Cardiac muscle cell (in vitro differentiated cells and primary cell): ENCODE measurements around the gene SND1. TPM values are rescaled to one million over a fixed set of nuclear protein-coding genes. Genes with fewer than 3 reads are reported as not detected.

Experiments
- DNase-seq, 2 donors: peaks; one replicate each; pipeline versions ENCODE4 v3.0.0 to v3.0.0-alpha.2; 2010 to 2017; ENCODE audit warnings: low read depth in 1 of 2, low spot score in 1 of 2
- H3K27ac ChIP-seq: fragments of 200-600 bp; sonication (generic); 2 replicates; pipeline ENCODE4 v1.5.1; 2016
- H3K27me3 ChIP-seq: fragments of 200-600 bp; sonication (generic); 2 replicates; pipeline ENCODE4 v1.6.0; 2016; ENCODE audit warnings: control low read depth
- H3K36me3 ChIP-seq: fragments of 200-600 bp; sonication (generic); 2 replicates; pipeline ENCODE4 v1.5.1; 2016; ENCODE audit warnings: control low read depth
- H3K4me1 ChIP-seq: fragments of 200-600 bp; sonication (generic); 2 replicates; pipeline ENCODE4 v1.8.1; 2017; ENCODE audit warnings: low read depth, mild to moderate bottlenecking, mixed run types
- H3K4me3 ChIP-seq: fragments of 200-600 bp; sonication (generic); 2 replicates; pipeline ENCODE4 v1.5.1; 2016; ENCODE audit warnings: mild to moderate bottlenecking
- H3K9me3 ChIP-seq: fragments of 200-600 bp; sonication (generic); 2 replicates; pipeline ENCODE4 v1.5.1; 2017; ENCODE audit warnings: low read depth, mild to moderate bottlenecking, control low read depth
- polyA plus RNA-seq: library from polyadenylated mRNA; unstranded; fragments of >200 nt; fragmentation: Nextera tagmentation; extraction: Ambion mirVana; gene quantifications from 2 replicates; pipeline ENCODE4 v1.2.1, GENCODE V29; 2016
- total RNA-seq: library from RNA; depleted of rRNA; stranded (reverse); fragments of >200 nt; gene quantifications from 2 replicates; pipeline ENCODE4 v1.2.3, GENCODE V29; 2016
- TF ChIP-seq, protein P1 (sequence below): IDR thresholded peaks from 2 replicates; pipeline ENCODE4 v1.5.1; 2012; ENCODE audit warnings: low read depth, mild to moderate bottlenecking, low read length

SND1 gene
- total and polyA plus RNA-seq, 2 experiments from 2014 or later, result 114 to 172 TPM

DNA sequence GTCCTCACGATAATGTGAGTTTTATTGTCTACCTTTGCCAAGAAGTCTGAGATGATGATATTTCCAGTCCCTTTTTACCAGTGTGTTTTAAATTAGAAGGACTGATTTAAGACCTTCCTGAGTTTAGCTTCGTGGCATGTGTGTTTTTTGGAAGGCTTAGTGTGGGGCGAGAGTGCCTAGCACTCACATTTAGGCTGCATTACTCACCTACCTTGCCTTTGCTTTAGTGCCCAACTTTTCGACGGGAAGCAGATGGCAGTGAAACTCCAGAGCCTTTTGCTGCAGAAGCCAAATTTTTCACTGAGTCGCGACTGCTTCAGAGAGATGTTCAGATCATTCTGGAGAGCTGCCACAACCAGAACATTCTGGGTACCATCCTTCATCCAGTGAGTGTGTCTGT lies 50.9 kb downstream of the SND1 start:
- TF ChIP-seq, protein P1, sequence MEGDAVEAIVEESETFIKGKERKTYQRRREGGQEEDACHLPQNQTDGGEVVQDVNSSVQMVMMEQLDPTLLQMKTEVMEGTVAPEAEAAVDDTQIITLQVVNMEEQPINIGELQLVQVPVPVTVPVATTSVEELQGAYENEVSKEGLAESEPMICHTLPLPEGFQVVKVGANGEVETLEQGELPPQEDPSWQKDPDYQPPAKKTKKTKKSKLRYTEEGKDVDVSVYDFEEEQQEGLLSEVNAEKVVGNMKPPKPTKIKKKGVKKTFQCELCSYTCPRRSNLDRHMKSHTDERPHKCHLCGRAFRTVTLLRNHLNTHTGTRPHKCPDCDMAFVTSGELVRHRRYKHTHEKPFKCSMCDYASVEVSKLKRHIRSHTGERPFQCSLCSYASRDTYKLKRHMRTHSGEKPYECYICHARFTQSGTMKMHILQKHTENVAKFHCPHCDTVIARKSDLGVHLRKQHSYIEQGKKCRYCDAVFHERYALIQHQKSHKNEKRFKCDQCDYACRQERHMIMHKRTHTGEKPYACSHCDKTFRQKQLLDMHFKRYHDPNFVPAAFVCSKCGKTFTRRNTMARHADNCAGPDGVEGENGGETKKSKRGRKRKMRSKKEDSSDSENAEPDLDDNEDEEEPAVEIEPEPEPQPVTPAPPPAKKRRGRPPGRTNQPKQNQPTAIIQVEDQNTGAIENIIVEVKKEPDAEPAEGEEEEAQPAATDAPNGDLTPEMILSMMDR, result no peak
- H3K9me3 ChIP-seq, result no peaks in the 10 kb centered on the region
- H3K36me3 ChIP-seq, result peaks cover 36% of the 10 kb centered on the region
- no peaks in the 10 kb centered on the region for H3K27me3 ChIP-seq
- H3K4me1 ChIP-seq, result no peaks in the 10 kb centered on the region
- H3K4me3 ChIP-seq, result no peak overlapping the region
- no peak for DNase-seq
- H3K27ac ChIP-seq, result no peak overlapping the region

DNA sequence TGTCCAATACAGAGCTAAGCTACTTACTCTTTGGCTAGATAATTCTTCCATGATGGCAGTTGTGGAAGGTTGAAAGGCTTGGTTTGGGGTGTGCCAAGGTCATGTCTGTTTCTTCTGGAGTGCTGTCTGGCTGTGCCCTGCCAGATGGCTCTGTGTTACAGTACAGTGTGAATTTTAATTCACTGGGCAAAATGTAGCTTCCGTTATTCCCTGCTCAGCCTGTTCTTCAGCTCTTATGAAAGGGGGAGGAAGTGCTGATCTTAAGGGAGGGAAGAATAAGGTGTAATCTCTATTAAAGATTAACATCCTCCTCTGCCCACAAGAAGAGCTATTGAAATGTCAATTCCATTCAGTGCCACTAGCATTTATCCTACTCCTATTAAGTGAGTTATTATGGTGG lies 52.2 kb downstream of the SND1 start:
- Histone ChIP-seq H3K4me3 (no peak overlapping the region), H3K27me3 (no peaks in the 10 kb centered on the region), H3K4me1 (no peaks in the 10 kb centered on the region), H3K27ac (no peak overlapping the region), H3K36me3 (peaks cover 36% of the 10 kb centered on the region), H3K9me3 (no peaks in the 10 kb centered on the region)
- TF ChIP-seq, protein P1, result no peak
- DNase-seq, result no peak

DNA sequence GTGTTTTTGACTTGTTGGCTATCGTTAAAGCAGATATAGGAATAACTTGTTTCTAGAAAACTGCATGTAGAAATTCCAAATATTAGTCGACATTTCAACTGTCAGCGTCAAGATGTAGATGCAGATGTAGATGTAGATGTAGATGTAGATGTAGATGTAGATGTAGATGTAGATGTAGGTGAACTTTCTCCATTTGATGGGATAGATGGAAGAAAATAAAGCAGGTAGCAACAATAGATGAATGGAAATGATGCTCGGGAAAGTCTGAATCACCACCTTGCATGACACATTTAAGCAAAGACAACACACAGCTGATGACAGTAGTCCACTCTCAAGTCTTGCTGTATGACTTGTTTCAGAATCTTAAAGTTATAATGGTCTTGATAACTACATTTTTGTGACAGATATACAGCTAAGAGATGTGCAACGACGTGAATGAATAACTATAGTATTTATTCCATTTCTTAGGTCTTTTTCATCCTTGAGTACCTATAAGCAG lies 53.5 kb downstream of the SND1 start:
- DNase-seq, result no peak
- Histone ChIP-seq H3K4me1 (no peaks in the 10 kb centered on the region), H3K36me3 (peaks cover 35% of the 10 kb centered on the region), H3K4me3 (no peak overlapping the region), H3K9me3 (no peaks in the 10 kb centered on the region), H3K27me3 (no peaks in the 10 kb centered on the region), H3K27ac (no peak overlapping the region)
- TF ChIP-seq, protein P1, result no peak

DNA sequence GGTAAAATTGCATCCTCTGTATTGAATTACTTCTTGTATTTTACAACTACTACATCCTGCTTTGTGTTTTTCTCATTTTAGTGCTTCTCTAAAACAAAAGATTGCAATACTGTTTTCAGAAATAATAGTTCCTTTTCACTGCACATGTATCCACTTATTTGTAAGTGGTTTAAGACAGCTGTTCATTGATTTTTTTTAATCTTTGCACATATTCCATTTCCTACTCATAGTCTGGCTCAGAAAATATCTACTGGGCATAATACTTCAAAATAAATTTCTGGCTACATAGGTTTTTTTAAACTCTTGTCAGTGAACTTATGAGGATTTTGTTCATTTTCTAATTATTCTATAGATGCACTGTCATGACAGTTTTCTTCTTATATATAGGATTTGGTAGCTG lies 54.8 kb downstream of the SND1 start:
- DNase-seq, result no peak
- Histone ChIP-seq H3K27ac (no peak overlapping the region), H3K27me3 (no peaks in the 10 kb centered on the region), H3K36me3 (peaks cover 33% of the 10 kb centered on the region), H3K4me1 (no peaks in the 10 kb centered on the region), H3K4me3 (no peak overlapping the region), H3K9me3 (no peaks in the 10 kb centered on the region)
- TF ChIP-seq, protein P1, result no peak

DNA sequence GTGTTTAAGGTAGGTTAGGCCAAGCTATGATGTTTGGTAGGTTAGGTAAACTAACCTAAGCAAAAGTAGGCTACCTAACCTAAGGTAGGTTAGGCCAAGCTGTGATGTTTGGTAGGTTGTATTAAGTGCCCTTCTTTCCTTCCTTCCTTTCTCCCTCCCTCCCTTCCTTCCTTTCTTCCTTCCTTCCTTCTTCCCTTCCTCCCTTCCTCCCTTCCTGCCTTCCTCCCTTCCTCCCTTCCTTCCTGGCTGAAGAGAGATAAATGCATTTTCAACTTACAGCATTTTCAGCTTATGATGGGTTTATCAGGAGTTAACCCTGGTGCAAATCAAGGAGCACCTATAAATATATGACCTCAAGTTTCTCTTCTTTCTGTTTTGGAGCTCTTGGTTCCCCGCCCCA lies 56.2 kb downstream of the SND1 start:
- no peaks in the 10 kb centered on the region for H3K27me3 ChIP-seq
- TF ChIP-seq, protein P1, result no peak
- no peak overlapping the region for H3K4me3 ChIP-seq
- DNase-seq, result no peak
- H3K9me3 ChIP-seq, result no peaks in the 10 kb centered on the region
- H3K27ac ChIP-seq, result no peak overlapping the region
- peaks cover 27% of the 10 kb centered on the region for H3K36me3 ChIP-seq
- H3K4me1 ChIP-seq, result no peaks in the 10 kb centered on the region

DNA sequence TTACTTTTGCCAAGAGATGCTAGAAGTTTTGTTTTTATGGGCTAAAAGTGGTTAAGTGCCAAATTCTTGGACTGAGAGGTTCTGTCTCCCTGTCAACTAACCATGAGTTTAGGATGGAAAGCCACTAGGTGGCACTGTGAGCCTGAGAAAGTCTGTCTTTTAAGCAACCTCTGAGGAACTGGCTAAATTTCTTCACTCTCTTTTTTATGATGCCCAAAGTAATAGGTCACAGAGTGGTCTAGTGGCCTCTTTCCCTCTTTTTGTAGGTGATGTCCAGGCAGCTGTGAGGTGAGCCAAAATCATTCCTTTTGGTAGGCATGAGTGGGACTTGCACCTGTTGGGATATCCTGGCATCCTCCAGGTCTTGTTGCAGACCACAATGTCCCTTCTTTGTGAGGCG lies 56.8 kb downstream of the SND1 start:
- peak; percentile 87 to 90 for DNase-seq
- H3K36me3 ChIP-seq, result peaks cover 22% of the 10 kb centered on the region
- TF ChIP-seq, protein P1, result peak; percentile 66
- H3K4me3 ChIP-seq, result no peak overlapping the region
- no peak overlapping the region for H3K27ac ChIP-seq
- no peaks in the 10 kb centered on the region for H3K4me1 ChIP-seq
- H3K27me3 ChIP-seq, result no peaks in the 10 kb centered on the region
- no peaks in the 10 kb centered on the region for H3K9me3 ChIP-seq
